Activated CD8-positive, alpha-beta T cell treated with anti-CD3 and anti-CD28 coated beads, Interleukin-2, amount 10 ng/mL, durations not matched to agents 7 days and 5 days (primary cell): ENCODE data around the gene TFIP11. TPM values are rescaled to one million over a fixed set of nuclear protein-coding genes. Genes with fewer than 3 reads are reported as not detected.

Source experiments
- ATAC-seq: fragments of 150-1000 bp; cut with Tn5 transposase; one replicate; pipeline ENCODE4 v1.10.0; 2021; ENCODE audit warnings: moderate library complexity
- CTCF ChIA-PET: fragments of 350-600 bp; sonication (Branson Sonifier 250); formaldehyde crosslinking; loops from one replicate; lab custom pipeline; 2021; ENCODE audit warnings: antibody characterized with exemption; lab: Charles Lee
- POLR2A ChIA-PET: fragments of 350-600 bp; sonication (Branson Sonifier 250); formaldehyde crosslinking; loops from one replicate; lab custom pipeline; 2021; ENCODE audit warnings: antibody characterized with exemption; lab: Charles Lee
- DNase-seq: peaks from one replicate; pipeline ENCODE4 v3.0.0-alpha.2; 2020
- H3K27ac Mint-ChIP-seq: one replicate; pipeline ENCODE4 v1.8.0; 2021; ENCODE audit warnings: mild to moderate bottlenecking, mixed read lengths
- H3K27me3 Mint-ChIP-seq: one replicate; pipeline ENCODE4 v1.8.0; 2021; ENCODE audit warnings: low read depth, mixed read lengths
- H3K36me3 Mint-ChIP-seq: one replicate; pipeline ENCODE4 v1.8.0; 2021; ENCODE audit warnings: low read depth, mixed read lengths
- H3K4me1 Mint-ChIP-seq: one replicate; pipeline ENCODE4 v1.8.0; 2021; ENCODE audit warnings: low read depth, mixed read lengths
- H3K4me3 Mint-ChIP-seq: one replicate; pipeline ENCODE4 v1.8.0; 2021; ENCODE audit warnings: mild to moderate bottlenecking, mixed read lengths
- H3K9me3 Mint-ChIP-seq: one replicate; pipeline ENCODE4 v1.8.0; 2022; ENCODE audit warnings: mixed read lengths; ENCODE audit not compliant: insufficient read depth
- microRNA-seq: library from miRNA; unstranded; fragments of <30 nt; microRNA quantifications from one replicate; pipeline ENCODE4 v1.2.0, GENCODE V29; 2022
- total RNA-seq, 2 experiments: library from RNA; stranded (reverse); gene quantifications; one replicate each; pipeline ENCODE4 v1.2.3, GENCODE V29; 2021

The TFIP11 gene
- total RNA-seq, 2 experiments from 2014 or later, result 56.2 to 57.7 TPM

- Mint-ChIP-seq H3K9me3 (no peaks in the 10 kb centered on the region), H3K36me3 (peaks cover 15% of the 10 kb centered on the region), H3K27me3 (no peaks in the 10 kb centered on the region), H3K27ac (peak overlapping the region; percentile 46), H3K4me3 (no peak overlapping the region), H3K4me1 (no peaks in the 10 kb centered on the region)
- POLR2A ChIA-PET, result no interaction called here
- CTCF ChIA-PET, result interaction anchor here (0.5 to 1.7 kb wide), 3 partner anchors 11 to 85 kb away, joined by 3 read pairs; no protein-coding TSS in a partner anchor
- DNase-seq, result no peak
- ATAC-seq, result no peak
Measured at GRCh38 chr22:26448941-26449340, 63.3 kb downstream of the TFIP11 start.

- DNase-seq (no peak), ATAC-seq (no peak)
- ChIA-PET CTCF (interaction anchor here (0.5 to 1.7 kb wide), 3 partner anchors 10 to 84 kb away, joined by 3 read pairs; no protein-coding TSS in a partner anchor), POLR2A (no interaction called here)
- peaks cover 12% of the 10 kb centered on the region for H3K36me3 Mint-ChIP-seq
- no peaks in the 10 kb centered on the region for H3K27me3 Mint-ChIP-seq
- no peaks in the 10 kb centered on the region for H3K9me3 Mint-ChIP-seq
- H3K4me3 Mint-ChIP-seq, result no peak overlapping the region
- H3K27ac Mint-ChIP-seq, result no peak overlapping the region
- no peaks in the 10 kb centered on the region for H3K4me1 Mint-ChIP-seq
Measured at GRCh38 chr22:26448334-26448733, 63.9 kb downstream of the TFIP11 start.

- ATAC-seq (no peak), DNase-seq (no peak)
- peaks cover 15% of the 10 kb centered on the region for H3K36me3 Mint-ChIP-seq
- no peak overlapping the region for H3K27ac Mint-ChIP-seq
- CTCF ChIA-PET, result interaction anchor here (1.5 to 1.7 kb wide), 2 partner anchors 10 to 84 kb away, joined by 3 read pairs; no protein-coding TSS in a partner anchor
- no peaks in the 10 kb centered on the region for H3K27me3 Mint-ChIP-seq
- H3K9me3 Mint-ChIP-seq, result no peaks in the 10 kb centered on the region
- no peak overlapping the region for H3K4me3 Mint-ChIP-seq
- POLR2A ChIA-PET, result no interaction called here
- no peaks in the 10 kb centered on the region for H3K4me1 Mint-ChIP-seq
Measured at GRCh38 chr22:26447584-26448329, 64.5 kb downstream of the TFIP11 start.

- Mint-ChIP-seq H3K27me3 (no peaks in the 10 kb centered on the region), H3K9me3 (no peaks in the 10 kb centered on the region), H3K4me3 (no peak overlapping the region), H3K4me1 (peaks cover 1% of the 10 kb centered on the region), H3K36me3 (peaks cover 15% of the 10 kb centered on the region), H3K27ac (no peak overlapping the region)
- ChIA-PET POLR2A (no interaction called here), CTCF (no interaction called here)
- ATAC-seq (no peak), DNase-seq (no peak)
Measured at GRCh38 chr22:26446808-26447515, 65.3 kb downstream of the TFIP11 start.

GRCh38 chr22:26445577-26446275 lies 66.5 kb downstream of the TFIP11 start:
- Mint-ChIP-seq H3K27me3 (no peaks in the 10 kb centered on the region), H3K27ac (no peak overlapping the region), H3K4me1 (peaks cover 1% of the 10 kb centered on the region), H3K36me3 (peaks cover 17% of the 10 kb centered on the region), H3K4me3 (no peak overlapping the region), H3K9me3 (no peaks in the 10 kb centered on the region)
- no peak for ATAC-seq
- CTCF ChIA-PET, result interaction anchor here (0.6 kb wide), 1 partner anchor 14 kb away, joined by 3 read pairs; no protein-coding TSS in a partner anchor
- DNase-seq, result no peak
- POLR2A ChIA-PET, result no interaction called here

GRCh38 chr22:26444777-26445176 lies 67.5 kb downstream of the TFIP11 start:
- no peak overlapping the region for H3K27ac Mint-ChIP-seq
- no peak overlapping the region for H3K4me3 Mint-ChIP-seq
- H3K27me3 Mint-ChIP-seq, result no peaks in the 10 kb centered on the region
- H3K4me1 Mint-ChIP-seq, result peaks cover 1% of the 10 kb centered on the region
- POLR2A ChIA-PET, result no interaction called here
- ATAC-seq (no peak), DNase-seq (no peak)
- no peaks in the 10 kb centered on the region for H3K9me3 Mint-ChIP-seq
- CTCF ChIA-PET, result no interaction called here
- H3K36me3 Mint-ChIP-seq, result peaks cover 15% of the 10 kb centered on the region

GRCh38 chr22:26443901-26444690 lies 68.2 kb downstream of the TFIP11 start:
- DNase-seq, result no peak
- ChIA-PET POLR2A (no interaction called here), CTCF (interaction anchor here (1.0 kb wide), 1 partner anchor 17 kb away, joined by 4 read pairs; no protein-coding TSS in a partner anchor)
- H3K4me1 Mint-ChIP-seq, result peaks cover 1% of the 10 kb centered on the region
- H3K4me3 Mint-ChIP-seq, result no peak overlapping the region
- no peak overlapping the region for H3K27ac Mint-ChIP-seq
- H3K36me3 Mint-ChIP-seq, result peaks cover 15% of the 10 kb centered on the region
- H3K9me3 Mint-ChIP-seq, result no peaks in the 10 kb centered on the region
- H3K27me3 Mint-ChIP-seq, result no peaks in the 10 kb centered on the region
- ATAC-seq, result no peak

- Mint-ChIP-seq H3K36me3 (peaks cover 15% of the 10 kb centered on the region), H3K9me3 (no peaks in the 10 kb centered on the region), H3K4me1 (peaks cover 1% of the 10 kb centered on the region), H3K4me3 (no peak overlapping the region), H3K27me3 (no peaks in the 10 kb centered on the region), H3K27ac (no peak overlapping the region)
- DNase-seq (no peak), ATAC-seq (no peak)
- ChIA-PET CTCF (interaction anchor here (1.6 kb wide), 1 partner anchor 78 kb away, joined by 3 read pairs; no protein-coding TSS in a partner anchor), POLR2A (interaction anchor here (0.7 kb wide), 1 partner anchor 11 kb away, joined by 3 read pairs; no protein-coding TSS in a partner anchor)
Measured at GRCh38 chr22:26442086-26442756, 70.1 kb downstream of the TFIP11 start.

Small RNA genes within 50 kb of the gene (microRNA-seq; reads per million reads assigned to microRNA genes)
- 66.0 reads per million, percentile 54 among the genes with 10 or more reads in this experiment for gene MIR548J

Other genes starting within 250 kb of the TFIP11 start
- gene ASPHD2, start 83.2 kb downstream of the TFIP11 start, total RNA-seq, result 10 to 100 TPM in 1 of 2 experiments, 1 to 10 TPM in 1; 9.2 to 10.0 TPM
- 10 to 100 TPM; 32.2 to 34.6 TPM for gene HPS4, start 28.7 kb downstream of the TFIP11 start, total RNA-seq
- gene SRRD, start 28.6 kb downstream of the TFIP11 start, total RNA-seq, result 10 to 100 TPM; 21.6 to 22.6 TPM
- 10 to 100 TPM; 62.8 to 68.9 TPM for gene TPST2, start 77.7 kb upstream of the TFIP11 start, total RNA-seq
- gene CRYBB1, start 105.6 kb upstream of the TFIP11 start, total RNA-seq, result not detected
- gene CRYBA4, start 109.5 kb upstream of the TFIP11 start, total RNA-seq, result not detected
- gene MIAT, start 145.1 kb upstream of the TFIP11 start, total RNA-seq, result 10 to 100 TPM; 23.6 to 26.3 TPM